Esophagus squamous epithelium (tissue), 4 donors: ENCODE measurements around the gene SERPINA9. TPM values are rescaled to one million over a fixed set of nuclear protein-coding genes. Genes with fewer than 3 reads are reported as not detected.

Source experiments
- total RNA-seq, 4 donors: library from RNA; depleted of rRNA; stranded (reverse); fragments of >200 nt; gene quantifications; one replicate each; pipeline ENCODE4 v1.1.0, GENCODE V29; 2016

SERPINA9 gene
- total RNA-seq, 4 donors from 2014 or later: not detected

Other genes starting within 250 kb of the SERPINA9 start
- gene SERPINA10, start 182.9 kb downstream of the SERPINA9 start, total RNA-seq: not detected
- not detected for gene SERPINA6, start 152.9 kb downstream of the SERPINA9 start, total RNA-seq
- gene SERPINA2, start 109.5 kb downstream of the SERPINA9 start, total RNA-seq: not detected
- gene SERPINA1, start 87.6 kb downstream of the SERPINA9 start, total RNA-seq: 10 to 100 TPM in 1 of 4 donors, 1 to 10 TPM in 3; 1.7 to 16.4 (median 5.8) TPM
- gene SERPINA11, start 23.4 kb downstream of the SERPINA9 start, total RNA-seq: not detected
- not detected for gene SERPINA12, start 33.3 kb upstream of the SERPINA9 start, total RNA-seq
- not detected for gene SERPINA4, start 85.2 kb upstream of the SERPINA9 start, total RNA-seq
- gene SERPINA5, start 105.2 kb upstream of the SERPINA9 start, total RNA-seq: under 1 TPM in 3 of 4 donors, not detected in 1; 0.12 to 0.38 (median 0.35) TPM
- gene SERPINA3, start 136.2 kb upstream of the SERPINA9 start, total RNA-seq: 100 to 1,000 TPM in 1 of 4 donors, 10 to 100 TPM in 2, 1 to 10 TPM in 1; 3.3 to 223 (median 54.8) TPM